ENCODE data around the gene DECR2.

Gene DECR2

DNA sequence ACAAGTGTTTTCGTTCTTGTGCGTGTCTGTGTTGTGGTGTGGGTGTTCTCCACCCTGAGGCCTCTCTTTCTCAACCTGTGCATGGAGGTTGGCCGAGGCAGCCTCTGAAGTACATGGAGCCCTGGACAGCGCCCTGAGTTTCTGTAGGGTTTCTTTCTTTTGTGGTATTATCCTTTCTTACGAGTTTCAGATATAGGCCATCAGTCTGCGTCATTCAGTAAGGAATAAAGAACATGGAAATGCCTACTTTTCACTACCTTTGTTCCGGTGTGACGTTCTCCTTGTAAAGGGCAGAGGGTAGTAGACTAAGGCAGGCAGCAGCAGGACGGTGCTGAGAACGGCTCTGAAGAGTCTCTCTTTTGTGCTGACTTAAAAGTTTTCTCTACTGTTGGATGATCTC is 42.3 kb downstream of the DECR2 start:
- Histone ChIP-seq H3K9ac (ENCODE audit: low read depth in 1 of 2, low read length in 2 of 2) (no peak overlapping the region), H3K4me1 (ENCODE audit: control insufficient read depth in 1 of 2, insufficient read depth in 2 of 2, low read length in 2 of 2) (no peaks in the 10 kb centered on the region), H3K9me3 (ENCODE audit: control insufficient read depth in 1 of 2, low read length in 2 of 2) (no peaks in the 10 kb centered on the region), H3K27ac (ENCODE audit: low read depth, low read length) (no peak overlapping the region), H3K4me3 (ENCODE audit: low read depth in 1 of 2, low read length in 2 of 2) (no peak overlapping the region), H3K27me3 (ENCODE audit: control insufficient read depth in 1 of 2, insufficient read depth in 2 of 2, low read length in 2 of 2) (no peaks in the 10 kb centered on the region), H3K36me3 (ENCODE audit: control insufficient read depth in 1 of 2, insufficient read depth in 2 of 2, low read length in 2 of 2) (no peaks in the 10 kb centered on the region)

DNA sequence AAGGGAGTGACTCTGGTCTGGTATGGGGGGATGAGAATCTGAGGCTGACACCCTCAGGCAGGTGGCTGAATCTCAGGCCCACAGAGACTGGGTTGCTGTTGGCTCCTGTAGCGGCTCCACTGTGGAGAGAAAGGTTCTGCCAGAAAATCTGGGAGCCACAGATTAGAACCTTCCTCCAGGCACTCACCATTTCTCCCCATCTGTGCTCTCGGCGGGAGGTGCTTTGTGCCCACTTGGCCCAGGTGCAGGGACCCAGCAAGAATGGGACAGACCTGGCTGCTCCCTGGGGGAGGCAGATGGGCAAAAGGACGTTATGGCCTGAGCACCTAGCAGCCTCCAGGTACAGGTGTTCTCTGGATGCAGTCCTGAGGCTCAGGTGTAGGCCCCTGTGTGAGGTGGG is 43.9 kb downstream of the DECR2 start:
- Histone ChIP-seq H3K4me1 (ENCODE audit: control insufficient read depth in 1 of 2, insufficient read depth in 2 of 2, low read length in 2 of 2) (peaks cover 3 to 5% of the 10 kb centered on the region in 2 donors), H3K36me3 (ENCODE audit: control insufficient read depth in 1 of 2, insufficient read depth in 2 of 2, low read length in 2 of 2) (no peaks in the 10 kb centered on the region), H3K27ac (ENCODE audit: low read depth, low read length) (no peak overlapping the region), H3K9ac (ENCODE audit: low read depth in 1 of 2, low read length in 2 of 2) (no peak overlapping the region), H3K9me3 (ENCODE audit: control insufficient read depth in 1 of 2, low read length in 2 of 2) (no peaks in the 10 kb centered on the region), H3K27me3 (ENCODE audit: control insufficient read depth in 1 of 2, insufficient read depth in 2 of 2, low read length in 2 of 2) (no peaks in the 10 kb centered on the region), H3K4me3 (ENCODE audit: low read depth in 1 of 2, low read length in 2 of 2) (no peak overlapping the region)

DNA sequence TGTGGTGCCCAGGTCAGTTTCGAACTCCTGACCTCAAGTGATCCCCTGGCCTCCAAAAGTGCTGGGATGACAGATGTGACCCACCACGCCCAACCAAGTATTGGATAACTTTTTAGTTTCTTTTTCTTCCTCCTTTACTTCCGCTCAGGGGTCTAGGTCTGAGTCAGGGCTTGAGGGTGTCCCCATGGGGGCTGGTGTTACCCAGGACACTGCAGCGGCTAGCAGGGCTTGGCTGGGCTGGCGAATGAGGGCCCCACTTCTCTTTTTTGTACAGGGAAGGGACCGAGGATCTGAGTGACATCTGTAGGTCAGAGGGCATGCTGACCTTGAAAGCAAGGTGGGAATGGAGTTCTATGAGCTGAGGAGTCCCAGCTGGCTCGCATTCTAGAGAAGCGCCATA is 48.7 kb downstream of the DECR2 start:
- Histone ChIP-seq H3K4me1 (ENCODE audit: control insufficient read depth in 1 of 2, insufficient read depth in 2 of 2, low read length in 2 of 2) (peaks cover 4 to 5% of the 10 kb centered on the region in 2 donors), H3K27ac (ENCODE audit: low read depth, low read length) (no peak overlapping the region)

DNA sequence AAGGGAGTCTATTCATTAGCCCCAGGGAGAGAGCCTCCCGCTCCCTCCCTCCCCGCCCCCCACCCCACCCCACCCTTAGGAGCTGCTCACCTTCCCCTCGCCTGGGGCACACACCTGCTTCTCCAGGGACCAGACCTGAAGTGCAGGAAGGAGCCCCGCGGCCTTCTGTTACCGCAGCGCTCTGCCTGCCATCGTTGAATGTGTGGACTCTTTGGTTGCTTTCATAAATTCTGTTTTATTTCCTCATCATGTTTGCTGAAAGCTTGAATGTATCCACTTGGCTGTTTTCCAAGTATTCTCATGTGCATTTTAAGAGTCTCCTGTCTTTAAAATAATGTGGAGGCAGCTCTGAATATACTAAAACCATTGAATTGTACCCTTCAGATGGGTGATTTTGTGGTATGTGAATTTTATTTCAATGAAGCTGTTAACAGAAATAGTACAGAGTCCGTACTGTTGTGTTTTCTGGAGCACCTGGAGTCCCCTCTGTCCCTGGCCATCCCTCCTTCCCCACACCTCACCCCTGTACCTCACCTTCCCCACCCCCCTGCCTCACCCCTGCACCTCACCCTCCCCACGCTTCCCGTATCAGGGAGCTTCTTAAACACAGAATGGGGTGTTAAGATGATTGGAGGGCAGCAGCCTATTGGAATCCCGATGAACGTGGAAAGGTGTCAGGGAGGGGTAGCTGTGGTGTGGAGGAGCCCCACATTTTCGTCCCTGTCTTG is 49.3 kb downstream of the DECR2 start:
- Histone ChIP-seq H3K27me3 (ENCODE audit: control insufficient read depth in 1 of 2, insufficient read depth in 2 of 2, low read length in 2 of 2) (no peaks in the 10 kb centered on the region), H3K4me1 (ENCODE audit: control insufficient read depth in 1 of 2, insufficient read depth in 2 of 2, low read length in 2 of 2) (peaks cover 4 to 5% of the 10 kb centered on the region in 2 donors), H3K9me3 (ENCODE audit: control insufficient read depth in 1 of 2, low read length in 2 of 2) (no peaks in the 10 kb centered on the region), H3K27ac (ENCODE audit: low read depth, low read length) (no peak overlapping the region), H3K9ac (ENCODE audit: low read depth in 1 of 2, low read length in 2 of 2) (no peak overlapping the region), H3K4me3 (ENCODE audit: low read depth in 1 of 2, low read length in 2 of 2) (no peak overlapping the region), H3K36me3 (ENCODE audit: control insufficient read depth in 1 of 2, insufficient read depth in 2 of 2, low read length in 2 of 2) (no peaks in the 10 kb centered on the region)

More for the DNA sequence above, 48.7 kb downstream of the DECR2 start:
- Histone ChIP-seq H3K9ac (ENCODE audit: low read depth in 1 of 2, low read length in 2 of 2) (no peak overlapping the region), H3K4me3 (ENCODE audit: low read depth in 1 of 2, low read length in 2 of 2) (no peak overlapping the region), H3K9me3 (ENCODE audit: control insufficient read depth in 1 of 2, low read length in 2 of 2) (no peaks in the 10 kb centered on the region), H3K36me3 (ENCODE audit: control insufficient read depth in 1 of 2, insufficient read depth in 2 of 2, low read length in 2 of 2) (no peaks in the 10 kb centered on the region), H3K27me3 (ENCODE audit: control insufficient read depth in 1 of 2, insufficient read depth in 2 of 2, low read length in 2 of 2) (no peaks in the 10 kb centered on the region)

DNA sequence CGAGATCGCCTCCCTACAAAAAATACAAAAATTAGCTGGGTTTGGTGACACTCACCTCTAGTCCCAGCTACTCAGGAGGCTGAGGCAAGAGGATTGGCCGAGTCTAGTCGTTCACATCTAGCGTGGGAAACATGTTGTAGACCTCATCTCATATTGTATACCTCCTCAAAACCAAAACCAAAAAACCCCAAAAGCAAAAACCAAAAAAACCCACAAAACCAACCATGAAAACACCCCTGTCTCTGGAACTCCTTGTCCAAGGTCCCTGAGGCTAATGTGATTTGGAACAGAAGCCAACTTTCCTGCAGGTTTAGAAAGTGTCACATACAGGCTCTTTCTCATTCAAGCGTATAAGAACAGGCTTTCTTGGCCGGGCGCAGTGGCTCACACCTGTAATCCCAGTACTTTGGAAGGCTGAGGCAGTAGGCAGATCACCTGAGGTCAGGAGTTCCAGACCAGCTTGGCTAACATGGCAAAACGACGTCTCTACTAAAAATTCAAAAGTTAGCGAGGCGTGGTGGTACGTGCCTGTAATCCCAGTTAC is 52.8 kb downstream of the DECR2 start:
- Histone ChIP-seq H3K9ac (ENCODE audit: low read depth in 1 of 2, low read length in 2 of 2) (no peak overlapping the region), H3K27ac (ENCODE audit: low read depth, low read length) (no peak overlapping the region), H3K36me3 (ENCODE audit: control insufficient read depth in 1 of 2, insufficient read depth in 2 of 2, low read length in 2 of 2) (no peaks in the 10 kb centered on the region), H3K9me3 (ENCODE audit: control insufficient read depth in 1 of 2, low read length in 2 of 2) (no peaks in the 10 kb centered on the region), H3K4me1 (ENCODE audit: control insufficient read depth in 1 of 2, insufficient read depth in 2 of 2, low read length in 2 of 2) (peaks cover 8 to 17% of the 10 kb centered on the region in 2 donors), H3K4me3 (ENCODE audit: low read depth in 1 of 2, low read length in 2 of 2) (no peak overlapping the region), H3K27me3 (ENCODE audit: control insufficient read depth in 1 of 2, insufficient read depth in 2 of 2, low read length in 2 of 2) (no peaks in the 10 kb centered on the region)

DNA sequence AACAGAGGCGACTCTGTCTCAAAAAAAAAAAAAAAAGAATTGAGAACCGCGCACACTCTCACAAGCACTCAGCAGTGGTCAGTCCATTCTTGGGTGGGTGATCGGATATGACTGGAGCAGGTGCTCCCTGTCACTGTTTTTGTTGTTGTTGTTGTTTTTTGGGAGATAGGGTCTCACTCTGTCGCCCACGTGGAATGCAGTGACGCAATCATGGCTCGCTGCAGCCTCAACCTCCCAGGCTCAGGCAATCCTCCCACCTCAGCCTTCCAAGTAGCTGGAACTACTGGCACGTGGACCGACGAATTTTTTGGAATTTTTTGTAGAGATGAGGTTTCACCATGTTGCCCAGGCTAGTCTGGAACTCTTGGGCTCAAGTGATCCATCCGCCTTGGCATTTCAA is 53.8 kb downstream of the DECR2 start:
- Histone ChIP-seq H3K4me3 (ENCODE audit: low read depth in 1 of 2, low read length in 2 of 2) (no peak overlapping the region), H3K4me1 (ENCODE audit: control insufficient read depth in 1 of 2, insufficient read depth in 2 of 2, low read length in 2 of 2) (peaks cover 6 to 13% of the 10 kb centered on the region in 2 donors), H3K27me3 (ENCODE audit: control insufficient read depth in 1 of 2, insufficient read depth in 2 of 2, low read length in 2 of 2) (no peaks in the 10 kb centered on the region), H3K9ac (ENCODE audit: low read depth in 1 of 2, low read length in 2 of 2) (no peak overlapping the region), H3K36me3 (ENCODE audit: control insufficient read depth in 1 of 2, insufficient read depth in 2 of 2, low read length in 2 of 2) (no peaks in the 10 kb centered on the region), H3K9me3 (ENCODE audit: control insufficient read depth in 1 of 2, low read length in 2 of 2) (no peaks in the 10 kb centered on the region), H3K27ac (ENCODE audit: low read depth, low read length) (no peak overlapping the region)

DNA sequence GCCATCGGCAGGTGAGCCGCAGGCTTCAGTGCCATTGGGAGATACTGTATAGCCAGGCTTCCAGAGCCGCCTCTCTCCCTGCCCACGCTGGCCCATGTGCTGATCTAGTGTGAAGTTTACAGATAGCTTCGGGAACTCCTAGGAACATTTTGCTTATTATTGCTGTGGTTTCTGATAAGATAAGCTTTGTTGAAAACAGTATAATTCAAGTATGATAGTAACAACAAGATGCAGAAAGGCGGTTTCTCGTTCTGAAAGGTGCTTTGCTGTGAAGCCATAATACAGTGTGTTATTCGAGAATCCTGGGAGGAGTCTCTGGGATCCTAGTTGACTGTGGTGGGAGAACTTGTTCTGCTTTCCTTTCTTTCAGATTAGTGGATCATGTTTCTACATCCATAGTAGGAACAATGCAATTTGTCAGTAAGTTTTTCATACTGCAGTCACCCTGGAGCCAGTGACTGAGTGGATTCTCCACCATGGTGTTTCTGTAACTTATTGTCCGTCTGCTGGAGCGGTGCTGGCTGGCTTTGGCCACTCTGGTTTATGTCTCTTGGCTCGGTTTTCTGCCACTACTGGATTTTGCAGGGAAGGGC is 55.3 kb downstream of the DECR2 start:
- no peak overlapping the region for H3K9ac ChIP-seq (ENCODE audit: low read depth in 1 of 2, low read length in 2 of 2)
- no peaks in the 10 kb centered on the region for H3K9me3 ChIP-seq (ENCODE audit: control insufficient read depth in 1 of 2, low read length in 2 of 2)
- no peak overlapping the region for H3K27ac ChIP-seq (ENCODE audit: low read depth, low read length)
- H3K36me3 ChIP-seq (ENCODE audit: control insufficient read depth in 1 of 2, insufficient read depth in 2 of 2, low read length in 2 of 2) = peaks cover 0 to 3% of the 10 kb centered on the region in 2 donors
- H3K4me3 ChIP-seq (ENCODE audit: low read depth in 1 of 2, low read length in 2 of 2) = no peak overlapping the region
- no peaks in the 10 kb centered on the region for H3K27me3 ChIP-seq (ENCODE audit: control insufficient read depth in 1 of 2, insufficient read depth in 2 of 2, low read length in 2 of 2)
- peaks cover 4 to 12% of the 10 kb centered on the region in 2 donors for H3K4me1 ChIP-seq (ENCODE audit: control insufficient read depth in 1 of 2, insufficient read depth in 2 of 2, low read length in 2 of 2)

DNA sequence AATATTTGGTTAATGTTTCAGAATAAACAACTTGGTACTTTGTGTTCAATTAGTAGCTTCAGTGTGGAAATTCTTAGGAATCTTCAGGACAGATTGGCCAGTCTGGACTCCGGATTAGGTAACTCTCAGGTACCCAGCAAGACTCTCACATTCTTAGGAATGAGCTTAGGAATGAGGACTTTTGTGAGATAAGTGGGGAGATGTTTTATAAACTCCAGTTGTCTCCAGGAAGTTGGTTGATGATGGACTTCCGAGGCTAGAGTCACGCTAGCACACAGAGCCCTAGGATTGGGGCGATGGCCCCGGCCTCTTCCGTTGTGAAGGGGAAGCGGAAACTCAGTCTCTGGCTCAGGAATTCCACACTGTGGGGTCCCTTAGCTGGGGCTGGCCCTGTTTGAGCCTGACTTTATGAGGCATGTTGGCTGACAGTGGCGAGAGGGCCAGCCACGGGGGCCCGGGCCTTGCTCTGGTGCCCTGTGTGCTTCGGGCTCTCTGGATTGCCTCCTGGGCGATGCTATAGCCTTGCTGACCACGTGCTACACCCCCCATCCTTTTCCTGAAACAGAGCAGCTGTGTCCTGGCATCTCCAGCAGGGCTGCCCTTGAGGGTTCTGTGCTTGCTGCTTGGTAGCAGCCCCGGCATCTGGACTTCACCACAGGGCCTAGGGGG is 56.2 kb downstream of the DECR2 start:
- Histone ChIP-seq H3K9me3 (ENCODE audit: control insufficient read depth in 1 of 2, low read length in 2 of 2) (no peaks in the 10 kb centered on the region), H3K27me3 (ENCODE audit: control insufficient read depth in 1 of 2, insufficient read depth in 2 of 2, low read length in 2 of 2) (no peaks in the 10 kb centered on the region), H3K4me1 (ENCODE audit: control insufficient read depth in 1 of 2, insufficient read depth in 2 of 2, low read length in 2 of 2) (peaks cover 4 to 12% of the 10 kb centered on the region in 2 donors), H3K4me3 (ENCODE audit: low read depth in 1 of 2, low read length in 2 of 2) (no peak overlapping the region), H3K9ac (ENCODE audit: low read depth in 1 of 2, low read length in 2 of 2) (no peak overlapping the region), H3K27ac (ENCODE audit: low read depth, low read length) (peak overlapping the region; percentile 49), H3K36me3 (ENCODE audit: control insufficient read depth in 1 of 2, insufficient read depth in 2 of 2, low read length in 2 of 2) (peaks cover under 1 to 7% of the 10 kb centered on the region in 2 donors)

DNA sequence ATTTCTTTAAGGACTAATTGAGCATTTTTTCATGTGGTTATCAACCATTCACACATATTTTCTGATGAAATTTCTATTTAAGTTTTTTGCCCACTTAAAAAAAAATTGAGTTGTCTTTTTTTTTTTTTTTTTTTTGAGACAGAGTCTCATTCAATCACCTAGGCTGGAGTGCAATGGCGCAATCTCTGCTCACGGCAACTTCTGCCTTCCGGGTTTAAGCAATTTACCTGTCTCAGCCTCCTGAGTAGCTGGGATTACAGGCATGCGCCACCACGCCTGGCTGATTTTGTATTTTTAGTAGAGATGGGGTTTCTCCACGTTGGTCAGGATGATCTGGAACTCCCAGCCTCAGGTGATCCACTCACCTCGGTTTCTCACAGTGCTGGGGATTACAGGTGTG is 58.1 kb downstream of the DECR2 start:
- Histone ChIP-seq H3K27ac (ENCODE audit: low read depth, low read length) (no peak overlapping the region), H3K9me3 (ENCODE audit: control insufficient read depth in 1 of 2, low read length in 2 of 2) (no peaks in the 10 kb centered on the region), H3K9ac (ENCODE audit: low read depth in 1 of 2, low read length in 2 of 2) (no peak overlapping the region), H3K4me1 (ENCODE audit: control insufficient read depth in 1 of 2, insufficient read depth in 2 of 2, low read length in 2 of 2) (peaks cover 4 to 12% of the 10 kb centered on the region in 2 donors), H3K36me3 (ENCODE audit: control insufficient read depth in 1 of 2, insufficient read depth in 2 of 2, low read length in 2 of 2) (peaks cover 2 to 9% of the 10 kb centered on the region in 2 donors), H3K4me3 (ENCODE audit: low read depth in 1 of 2, low read length in 2 of 2) (no peak overlapping the region), H3K27me3 (ENCODE audit: control insufficient read depth in 1 of 2, insufficient read depth in 2 of 2, low read length in 2 of 2) (no peaks in the 10 kb centered on the region)

DNA sequence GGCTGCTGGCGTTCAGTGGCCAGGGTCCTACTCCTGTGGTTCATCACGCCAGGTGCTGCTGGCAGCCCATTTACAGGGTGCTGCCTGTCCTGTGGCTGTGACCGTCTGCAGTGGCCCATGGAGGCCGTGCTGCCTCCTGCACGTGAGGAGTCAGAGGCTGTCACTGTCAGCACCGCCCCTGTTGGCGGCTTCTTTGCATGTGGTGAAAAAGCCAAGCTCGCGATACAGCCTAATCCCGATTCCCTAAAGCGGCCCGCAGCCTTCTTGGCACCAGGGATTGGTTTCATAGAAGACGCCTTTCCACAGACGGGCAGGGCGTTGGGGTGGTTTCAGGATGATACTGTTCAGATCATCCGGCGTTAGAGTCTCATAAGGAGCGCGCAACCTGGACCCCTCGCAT is 59.1 kb downstream of the DECR2 start:
- Histone ChIP-seq H3K27ac (ENCODE audit: low read depth, low read length) (no peak overlapping the region), H3K4me3 (ENCODE audit: low read depth in 1 of 2, low read length in 2 of 2) (no peak overlapping the region), H3K4me1 (ENCODE audit: control insufficient read depth in 1 of 2, insufficient read depth in 2 of 2, low read length in 2 of 2) (peaks cover 4 to 12% of the 10 kb centered on the region in 2 donors), H3K9me3 (ENCODE audit: control insufficient read depth in 1 of 2, low read length in 2 of 2) (no peaks in the 10 kb centered on the region), H3K27me3 (ENCODE audit: control insufficient read depth in 1 of 2, insufficient read depth in 2 of 2, low read length in 2 of 2) (no peaks in the 10 kb centered on the region), H3K9ac (ENCODE audit: low read depth in 1 of 2, low read length in 2 of 2) (no peak overlapping the region), H3K36me3 (ENCODE audit: control insufficient read depth in 1 of 2, insufficient read depth in 2 of 2, low read length in 2 of 2) (peaks cover 2 to 9% of the 10 kb centered on the region in 2 donors)

All from duodenal mucosa (tissue), 2 donors.